Measurements from ENCODE around the gene LRRC42.
"Not testable (repeated sequence)": the region's sequence is repeated elsewhere in the genome, so short reads cannot be mapped to it uniquely, and the experiment has no call there.

Gene LRRC42

GRCh38 chr1:54003249-54003646, 57.1 kb downstream of the LRRC42 start:
- H3K4me3 ChIP-seq (ENCODE audit: control insufficient read depth, low read depth, low read length) = no peak overlapping the region
- TF ChIP-seq CTCF (conservative IDR thresholded peaks at IDR 0.05; ENCODE audit: control insufficient read depth, insufficient read depth, low read depth, low read length) = no peak
- DNase-seq (ENCODE audit: low read depth) = no peak

GRCh38 chr1:54003750-54004480, 57.8 kb downstream of the LRRC42 start:
- DNase-seq (ENCODE audit: low read depth); H3K4me3 ChIP-seq (ENCODE audit: control insufficient read depth, low read depth, low read length): not testable (repeated sequence)

DNA sequence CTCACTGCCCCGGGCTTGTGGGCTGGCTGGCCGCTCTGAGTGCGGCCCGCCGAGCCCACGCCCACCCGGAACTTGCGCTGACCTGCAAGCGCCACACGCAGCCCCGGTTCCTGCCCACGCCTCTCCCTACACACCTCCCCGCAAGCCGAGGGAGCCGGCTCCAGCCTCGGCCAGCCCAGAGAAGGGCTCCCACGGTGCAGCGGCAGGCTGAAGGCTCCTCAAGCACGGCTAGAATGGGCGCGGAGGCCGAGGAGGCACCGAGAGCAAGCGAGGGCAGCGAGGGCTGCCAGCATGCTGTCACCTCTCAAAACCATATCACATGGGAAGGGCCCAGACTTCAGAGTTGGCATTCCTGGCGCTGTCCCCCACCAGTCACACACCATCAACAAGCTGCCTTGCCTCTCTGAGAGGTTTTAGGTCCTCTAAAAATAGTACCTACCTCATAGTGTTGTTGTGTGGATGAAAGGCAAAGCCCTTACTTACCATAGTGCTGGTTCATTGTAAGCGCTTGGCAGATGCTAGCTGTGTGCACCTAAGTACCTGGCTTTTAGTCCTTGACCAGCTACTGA, 58.4 kb downstream of the LRRC42 start:
- no peak overlapping the region for H3K4me3 ChIP-seq (ENCODE audit: control insufficient read depth, low read depth, low read length)
- no peak for DNase-seq (ENCODE audit: low read depth)
- TF ChIP-seq CTCF (conservative IDR thresholded peaks at IDR 0.05; ENCODE audit: control insufficient read depth, insufficient read depth, low read depth, low read length) = no peak

DNA sequence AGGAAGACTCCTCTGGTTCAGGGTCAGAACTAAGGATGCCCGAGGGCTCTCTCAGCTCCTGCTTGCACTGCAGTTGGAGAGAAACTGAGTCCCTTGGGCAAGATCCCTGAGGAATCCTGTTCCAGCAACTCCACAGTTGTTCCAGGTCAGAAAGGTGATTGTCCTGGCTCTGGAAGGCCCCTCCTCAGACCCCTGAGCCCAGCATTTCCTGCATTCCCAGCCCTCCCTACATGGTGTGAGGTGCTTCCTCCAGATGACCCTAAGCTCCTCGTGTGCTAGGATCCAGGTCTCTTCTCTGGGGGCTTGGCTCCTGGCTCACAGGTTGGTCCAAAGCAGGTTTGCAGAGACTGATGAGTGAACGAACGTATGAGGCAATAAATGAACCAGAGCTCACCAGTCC, 60.4 kb downstream of the LRRC42 start:
- no peak for TF ChIP-seq CTCF (conservative IDR thresholded peaks at IDR 0.05; ENCODE audit: control insufficient read depth, insufficient read depth, low read depth, low read length)
- no peak overlapping the region for H3K4me3 ChIP-seq (ENCODE audit: control insufficient read depth, low read depth, low read length)
- DNase-seq (ENCODE audit: low read depth) = no peak

- H3K4me3 ChIP-seq (ENCODE audit: control insufficient read depth, low read depth, low read length) = no peak overlapping the region
- DNase-seq (ENCODE audit: low read depth) = no peak
Measured at GRCh38 chr1:54007613-54008012, 61.5 kb downstream of the LRRC42 start.

DNA sequence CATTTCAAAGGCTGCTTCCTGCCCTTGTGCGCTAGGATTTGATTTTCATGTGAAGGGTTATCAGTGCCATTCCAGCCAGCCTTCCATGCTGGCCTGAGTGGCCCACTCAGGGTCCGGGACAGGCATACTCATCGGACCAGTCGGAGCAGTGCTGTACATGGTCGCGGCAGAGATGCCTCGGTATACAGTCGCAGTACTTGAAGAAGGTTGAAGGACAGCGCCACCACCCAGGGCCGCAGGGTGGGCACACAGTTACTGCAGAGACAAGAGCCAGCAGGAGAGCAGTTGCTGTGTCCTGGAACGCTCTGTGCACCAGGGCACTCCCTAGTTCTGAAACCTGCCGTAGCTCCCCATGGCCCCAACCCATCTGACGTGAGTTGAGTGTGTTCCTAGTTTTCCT, 62.7 kb downstream of the LRRC42 start:
- TF ChIP-seq CTCF (conservative IDR thresholded peaks at IDR 0.05; ENCODE audit: control insufficient read depth, insufficient read depth, low read depth, low read length) = no peak
- no peak for DNase-seq (ENCODE audit: low read depth)
- H3K4me3 ChIP-seq (ENCODE audit: control insufficient read depth, low read depth, low read length) = no peak overlapping the region

More at GRCh38 chr1:54007613-54008012, 61.5 kb downstream of the LRRC42 start:
- TF ChIP-seq CTCF (conservative IDR thresholded peaks at IDR 0.05; ENCODE audit: control insufficient read depth, insufficient read depth, low read depth, low read length) = no peak

- no peak for DNase-seq (ENCODE audit: low read depth)
- H3K4me3 ChIP-seq (ENCODE audit: control insufficient read depth, low read depth, low read length) = no peak overlapping the region
- TF ChIP-seq CTCF (conservative IDR thresholded peaks at IDR 0.05; ENCODE audit: control insufficient read depth, insufficient read depth, low read depth, low read length) = no peak
Measured at GRCh38 chr1:54009406-54009805, 63.3 kb downstream of the LRRC42 start.

Measured in fibroblast of mammary gland (primary cell).